GM12892 (cell line): ENCODE measurements around the gene SLC38A10.

Experiments used
- POLR2A ChIP-seq: IDR thresholded peaks from 2 replicates; pipeline ENCODE4 v1.6.1; 2011; ENCODE audit warnings: low read depth, low read length, control low read depth
- POLR2AphosphoS5 ChIP-seq: IDR thresholded peaks from 2 replicates; pipeline ENCODE4 v1.6.1; 2011; ENCODE audit warnings: low read depth, low read length, control low read depth
- TAF1 ChIP-seq: IDR thresholded peaks from 2 replicates; pipeline ENCODE4 v1.6.1; 2011; ENCODE audit warnings: low read depth, mild to moderate bottlenecking, control low read depth, low read length, borderline replicate concordance

GRCh38 chr17:81333616-81334368 is 38.7 kb upstream of the SLC38A10 start:
- TF ChIP-seq TAF1 (no peak), POLR2AphosphoS5 (no peak), POLR2A (no peak)
